ENCODE data around the gene FMNL2.

- TF ChIP-seq EP300 (IDR thresholded peaks at IDR 0.05), result no peak
- TF ChIP-seq POLR2A (IDR thresholded peaks at IDR 0.05; ENCODE audit: low read depth), result no peak
Measured at GRCh38 chr2:152658221-152658620, 323.2 kb downstream of the FMNL2 start.

Measured in esophagus muscularis mucosa (tissue), 2 donors.